Measurements from ENCODE around the gene LMF1. TPM values are rescaled to one million over a fixed set of nuclear protein-coding genes. Genes with fewer than 3 reads are reported as not detected.

Gene LMF1
- total and polyA plus RNA-seq, 2 of the 13 experiments (the other 11 are each of a cell fraction or from before 2014, with no cell fraction given), result 6.8 to 8.5 TPM

DNA sequence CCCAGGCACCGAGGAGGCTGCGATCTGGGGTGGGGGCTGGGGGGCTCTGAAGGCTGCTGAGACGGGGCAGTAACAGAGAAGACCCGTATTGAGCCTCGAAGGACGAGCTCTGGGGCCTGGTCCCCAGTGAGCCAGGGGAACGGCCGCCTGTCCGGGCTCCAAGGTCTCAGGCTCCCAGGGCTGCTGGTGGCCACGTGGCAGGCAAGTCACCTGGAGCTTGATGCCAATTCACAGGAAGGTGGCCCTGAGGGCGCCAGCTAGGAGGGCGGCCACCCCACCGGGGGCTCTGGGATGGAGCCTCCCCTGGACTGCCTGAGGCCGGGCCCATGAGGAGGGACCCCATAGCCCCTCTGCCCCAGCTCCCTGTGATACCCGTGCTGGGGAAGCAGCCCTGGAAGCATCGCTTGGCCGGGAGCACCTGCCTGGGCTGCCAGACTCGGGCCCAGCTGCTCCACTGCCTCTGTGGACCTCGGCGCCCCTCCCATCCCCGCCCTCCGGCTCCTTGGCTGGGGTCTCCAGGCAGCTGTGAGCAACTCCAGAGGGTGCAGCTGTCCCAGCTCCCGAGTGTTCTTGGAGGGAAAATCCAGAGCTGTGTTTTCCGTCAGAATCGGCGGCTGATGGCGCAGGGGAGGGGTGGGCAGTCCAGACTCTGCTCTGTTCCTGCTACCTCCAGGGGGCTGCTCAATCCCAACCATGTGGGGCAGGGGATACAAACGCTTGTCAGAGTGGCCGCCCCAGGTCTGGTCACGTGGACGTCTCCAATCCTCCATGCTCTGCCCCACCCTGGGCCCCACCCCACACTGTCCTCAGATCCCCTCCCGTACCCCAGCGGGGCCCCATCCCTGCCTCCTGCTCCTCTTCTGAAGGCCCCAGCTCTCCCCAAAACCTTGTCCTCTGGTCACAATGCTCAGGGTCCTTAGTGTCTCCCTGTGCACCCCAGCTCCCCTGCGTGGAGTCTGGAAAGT lies 103.1 kb downstream of the LMF1 start:
- H3K4me3 ChIP-seq (replicated peaks in 1 of 3; ENCODE audit: insufficient read depth in 1 of 3, low read depth in 2 of 3, low read length in 3 of 3), result no peak overlapping the region
- FAIRE-seq, result no peak
- POLR2A ChIA-PET, result no interaction called here

More for the DNA sequence above, 103.1 kb downstream of the LMF1 start:
- Histone ChIP-seq H3K4me1 (ENCODE audit: insufficient read depth, low read length) (no peaks in the 10 kb centered on the region), H3K79me2 (ENCODE audit: insufficient read depth, low read length) (no peaks in the 10 kb centered on the region), H4K20me1 (ENCODE audit: insufficient read depth, low read length) (no peaks in the 10 kb centered on the region), H3K9me3 (ENCODE audit: low read length) (no peaks in the 10 kb centered on the region), H3K27me3 (ENCODE audit: control insufficient read depth in 1 of 2, insufficient read depth in 2 of 2, low read length in 2 of 2) (no peaks in the 10 kb centered on the region), H3K9ac (ENCODE audit: insufficient read depth, low read depth, low read length) (no peak overlapping the region), H3K27ac (ENCODE audit: extremely low read length, insufficient read depth, low read length) (no peak overlapping the region), H2AFZ (ENCODE audit: low read length) (no peak overlapping the region), H3K4me2 (ENCODE audit: low read depth, low read length) (no peak overlapping the region), H3K36me3 (replicated peaks in 1 of 2; ENCODE audit: control insufficient read depth in 1 of 2, insufficient read depth in 2 of 2, low read length in 2 of 2) (no peaks in the 10 kb centered on the region)
- in situ Hi-C loops (cut with HindIII; ENCODE audit: extremely low pct_ligation_motif_present, low pct_unique_long_range_greater_than_20kb), result no loop called here
- TF ChIP-seq ZBTB7A (CRISPR knock-in tag; IDR thresholded peaks at IDR 0.05), result no peak
- TF ChIP-seq SIX4 (CRISPR knock-in tag; IDR thresholded peaks at IDR 0.05), result no peak
- no peak for TF ChIP-seq HNRNPLL (IDR thresholded peaks at IDR 0.05; ENCODE audit: low read depth, low read length, poor library complexity, severe bottlenecking)
- TF ChIP-seq IKZF1 (IDR thresholded peaks at IDR 0.05), result no peak
- no peak for TF ChIP-seq ARNT (IDR thresholded peaks at IDR 0.05)
- TF ChIP-seq RFX1 (IDR thresholded peaks at IDR 0.05), result no peak
- TF ChIP-seq, protein P1, sequence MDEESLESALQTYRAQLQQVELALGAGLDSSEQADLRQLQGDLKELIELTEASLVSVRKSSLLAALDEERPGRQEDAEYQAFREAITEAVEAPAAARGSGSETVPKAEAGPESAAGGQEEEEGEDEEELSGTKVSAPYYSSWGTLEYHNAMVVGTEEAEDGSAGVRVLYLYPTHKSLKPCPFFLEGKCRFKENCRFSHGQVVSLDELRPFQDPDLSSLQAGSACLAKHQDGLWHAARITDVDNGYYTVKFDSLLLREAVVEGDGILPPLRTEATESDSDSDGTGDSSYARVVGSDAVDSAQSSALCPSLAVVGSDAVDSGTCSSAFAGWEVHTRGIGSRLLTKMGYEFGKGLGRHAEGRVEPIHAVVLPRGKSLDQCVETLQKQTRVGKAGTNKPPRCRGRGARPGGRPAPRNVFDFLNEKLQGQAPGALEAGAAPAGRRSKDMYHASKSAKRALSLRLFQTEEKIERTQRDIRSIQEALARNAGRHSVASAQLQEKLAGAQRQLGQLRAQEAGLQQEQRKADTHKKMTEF (CRISPR knock-in tag; IDR thresholded peaks at IDR 0.05), result no peak
- TF ChIP-seq SP140L (CRISPR knock-in tag; IDR thresholded peaks at IDR 0.05; ENCODE audit: borderline replicate concordance), result no peak
- TF ChIP-seq MTF1 (CRISPR knock-in tag; IDR thresholded peaks at IDR 0.05), result no peak
- TF ChIP-seq ZNF550 (CRISPR knock-in tag; IDR thresholded peaks at IDR 0.05; ENCODE audit: borderline replicate concordance), result no peak
- TF ChIP-seq FLYWCH1 (CRISPR knock-in tag; IDR thresholded peaks at IDR 0.05), result no peak
- no peak for TF ChIP-seq ZNF451 (CRISPR knock-in tag; IDR thresholded peaks at IDR 0.05)
- TF ChIP-seq, protein P2, sequence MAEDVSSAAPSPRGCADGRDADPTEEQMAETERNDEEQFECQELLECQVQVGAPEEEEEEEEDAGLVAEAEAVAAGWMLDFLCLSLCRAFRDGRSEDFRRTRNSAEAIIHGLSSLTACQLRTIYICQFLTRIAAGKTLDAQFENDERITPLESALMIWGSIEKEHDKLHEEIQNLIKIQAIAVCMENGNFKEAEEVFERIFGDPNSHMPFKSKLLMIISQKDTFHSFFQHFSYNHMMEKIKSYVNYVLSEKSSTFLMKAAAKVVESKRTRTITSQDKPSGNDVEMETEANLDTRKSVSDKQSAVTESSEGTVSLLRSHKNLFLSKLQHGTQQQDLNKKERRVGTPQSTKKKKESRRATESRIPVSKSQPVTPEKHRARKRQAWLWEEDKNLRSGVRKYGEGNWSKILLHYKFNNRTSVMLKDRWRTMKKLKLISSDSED (CRISPR knock-in tag; IDR thresholded peaks at IDR 0.05), result no peak
- TF ChIP-seq ARNTL (CRISPR knock-in tag; IDR thresholded peaks at IDR 0.05), result no peak
- TF ChIP-seq, protein P3, sequence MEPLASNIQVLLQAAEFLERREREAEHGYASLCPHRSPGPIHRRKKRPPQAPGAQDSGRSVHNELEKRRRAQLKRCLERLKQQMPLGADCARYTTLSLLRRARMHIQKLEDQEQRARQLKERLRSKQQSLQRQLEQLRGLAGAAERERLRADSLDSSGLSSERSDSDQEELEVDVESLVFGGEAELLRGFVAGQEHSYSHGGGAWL (CRISPR knock-in tag; IDR thresholded peaks at IDR 0.05), result no peak
- no peak for TF ChIP-seq ONECUT2 (CRISPR knock-in tag; IDR thresholded peaks at IDR 0.05)
- no peak for TF ChIP-seq AKNA (CRISPR knock-in tag; IDR thresholded peaks at IDR 0.05; ENCODE audit: borderline replicate concordance)
- TF ChIP-seq NKX3-1 (CRISPR knock-in tag; IDR thresholded peaks at IDR 0.05), result no peak
- CTCF ChIA-PET (ENCODE audit: low intra/inter-chr PET ratio, low total read pairs), result no interaction called here
- no peak for DNase-seq (ENCODE audit: low spot score)
- ATAC-seq, result no peak
- WGBS (ENCODE audit: low lambda C conversion rate), result 80% methylated on average over 3 of the region's 34 CpGs
- BruUV-seq (replicated peaks), result no TSS peak
- intact Hi-C loops (cut with micrococcal nuclease; ENCODE audit: unreplicated experiment), result no loop called here

All from HepG2 (cell line).